Sciatic nerve (tissue), 2 donors: ENCODE data around the gene AGPAT2. TPM values are rescaled to one million over a fixed set of nuclear protein-coding genes. Genes with fewer than 3 reads are reported as not detected.

Experiments used
- ATAC-seq: fragments of 200-7000 bp; cut with Tn5 transposase; one replicate; pipeline ENCODE4 v1.9.1; 2020; ENCODE audit warnings: mild to moderate bottlenecking, moderate library complexity
- DNase-seq: peaks from one replicate; pipeline ENCODE4 v3.0.0-alpha.2; 2020; ENCODE audit warnings: low spot score
- intact Hi-C: fragments of 100-400 bp; cut with DNase I; formaldehyde crosslinking; loops from one replicate; pipeline ENCODE4 v1.14.2; 2022
- total RNA-seq: library from RNA; stranded (reverse); fragmentation: NEBNext Ultra II Directional; extraction: Animal tissue kit (Norgen Biotek cat#: 25700); gene quantifications from one replicate; pipeline ENCODE4 v1.2.1, GENCODE V29; 2021
- donor health status: DM: no; HTN: no; CAD: no.
- donor health status: DM: no; HTN: no; CAD: no.

Gene AGPAT2
- total RNA-seq, 1 donor from 2014 or later = 33.9 TPM

DNA sequence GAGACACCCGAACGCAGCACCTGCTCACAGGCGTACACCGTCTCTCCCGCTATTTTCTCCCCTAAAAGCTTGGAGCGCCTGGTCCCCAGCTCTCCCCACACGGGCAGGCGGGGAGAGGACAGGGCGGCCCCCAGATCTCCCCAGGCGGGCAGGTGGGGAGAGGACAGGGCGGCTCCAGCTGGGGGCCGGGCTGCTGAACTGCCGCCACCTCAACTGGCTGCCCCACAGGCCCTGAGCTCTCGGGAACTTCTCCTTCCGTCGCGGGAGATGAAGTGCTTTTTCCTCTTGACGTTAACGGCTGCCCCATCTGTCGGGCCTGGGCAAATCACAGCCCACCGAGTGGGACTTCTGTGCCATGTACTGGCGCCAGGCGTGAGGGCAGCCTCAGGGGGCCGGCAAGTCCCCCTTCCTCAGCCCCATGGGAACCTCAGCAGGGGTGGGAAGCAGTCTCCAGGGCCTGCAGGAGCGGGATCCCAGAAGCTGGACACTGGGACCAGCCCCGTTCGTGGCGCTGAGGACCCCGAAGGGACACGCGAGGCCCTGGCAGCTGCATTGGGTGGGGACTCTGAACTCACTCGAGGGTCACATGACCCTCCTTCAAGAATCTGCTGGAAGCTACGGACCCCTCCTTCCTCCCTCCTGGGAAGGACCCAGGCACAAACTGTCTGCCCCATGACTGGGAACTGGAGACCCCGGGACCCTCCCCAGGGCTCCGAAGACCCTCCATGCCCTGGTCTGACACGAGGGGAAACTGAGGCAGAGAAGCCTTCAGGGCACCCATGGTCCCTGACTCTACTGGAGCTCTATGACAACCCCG, 30.3 kb downstream of the AGPAT2 start:
- intact Hi-C loops = no loop called here
- ATAC-seq = no peak
- no peak for DNase-seq

DNA sequence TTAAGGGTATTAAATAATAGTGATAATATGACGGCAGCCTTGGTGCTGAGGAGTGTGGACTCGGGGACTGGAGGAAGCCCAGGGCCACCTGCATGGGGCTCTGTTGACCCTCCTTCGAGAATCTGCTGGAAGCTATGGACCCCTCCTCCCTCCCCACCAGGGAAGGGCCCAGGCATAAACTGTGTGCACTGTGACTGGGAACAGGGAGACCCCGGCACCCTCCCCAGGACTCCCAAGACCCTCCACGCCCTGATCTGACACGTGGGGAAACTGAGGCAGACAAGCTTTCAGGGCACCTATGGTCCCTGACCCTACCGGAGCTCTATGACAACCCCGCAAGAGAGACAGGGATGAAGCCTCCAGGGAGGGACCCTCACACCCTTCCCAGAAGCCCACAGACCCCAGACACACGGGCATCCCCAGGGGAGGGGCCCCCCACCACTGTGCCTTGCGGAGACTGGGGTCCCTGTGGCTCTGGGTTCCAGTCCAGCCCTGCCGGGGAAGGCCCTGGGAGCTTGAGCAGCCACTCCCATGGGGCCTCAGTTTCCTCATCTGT, 31.0 kb downstream of the AGPAT2 start:
- intact Hi-C loops = no loop called here
- DNase-seq = no peak
- ATAC-seq = peak; percentile 20

DNA sequence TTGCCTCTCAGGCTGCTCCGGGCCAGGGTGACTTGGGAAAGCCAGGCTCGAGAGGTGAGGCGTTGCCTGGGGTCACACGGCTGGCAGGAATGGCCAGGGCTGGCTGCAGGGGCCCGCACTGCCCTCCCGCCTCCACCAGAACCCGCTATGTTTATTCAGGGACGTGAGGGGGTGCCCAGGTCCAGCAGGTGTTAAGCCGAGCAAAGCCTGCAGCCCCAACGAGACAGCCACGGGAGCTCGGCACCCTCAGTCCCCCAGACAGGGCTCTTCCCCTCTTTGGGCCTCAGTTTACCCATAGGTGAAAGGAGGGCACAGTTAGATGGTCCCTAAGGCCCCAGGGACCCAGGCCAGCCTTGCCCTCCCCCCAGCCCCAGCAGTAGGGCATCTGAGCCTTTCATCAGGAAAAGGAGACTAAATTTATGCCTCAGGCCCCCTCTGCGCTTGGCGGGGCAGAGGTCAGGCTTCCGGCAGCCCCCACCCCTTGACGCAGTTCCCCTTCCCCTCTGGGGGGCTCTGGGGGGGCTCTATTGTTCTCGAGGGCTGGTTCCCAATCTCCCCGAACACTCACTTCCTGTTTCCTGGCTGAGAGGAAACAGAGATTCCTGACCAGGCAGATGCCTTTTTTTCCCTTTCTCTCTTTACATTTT, 31.6 kb downstream of the AGPAT2 start:
- no peak for DNase-seq
- intact Hi-C loops = no loop called here
- peak; percentile 68 for ATAC-seq

DNA sequence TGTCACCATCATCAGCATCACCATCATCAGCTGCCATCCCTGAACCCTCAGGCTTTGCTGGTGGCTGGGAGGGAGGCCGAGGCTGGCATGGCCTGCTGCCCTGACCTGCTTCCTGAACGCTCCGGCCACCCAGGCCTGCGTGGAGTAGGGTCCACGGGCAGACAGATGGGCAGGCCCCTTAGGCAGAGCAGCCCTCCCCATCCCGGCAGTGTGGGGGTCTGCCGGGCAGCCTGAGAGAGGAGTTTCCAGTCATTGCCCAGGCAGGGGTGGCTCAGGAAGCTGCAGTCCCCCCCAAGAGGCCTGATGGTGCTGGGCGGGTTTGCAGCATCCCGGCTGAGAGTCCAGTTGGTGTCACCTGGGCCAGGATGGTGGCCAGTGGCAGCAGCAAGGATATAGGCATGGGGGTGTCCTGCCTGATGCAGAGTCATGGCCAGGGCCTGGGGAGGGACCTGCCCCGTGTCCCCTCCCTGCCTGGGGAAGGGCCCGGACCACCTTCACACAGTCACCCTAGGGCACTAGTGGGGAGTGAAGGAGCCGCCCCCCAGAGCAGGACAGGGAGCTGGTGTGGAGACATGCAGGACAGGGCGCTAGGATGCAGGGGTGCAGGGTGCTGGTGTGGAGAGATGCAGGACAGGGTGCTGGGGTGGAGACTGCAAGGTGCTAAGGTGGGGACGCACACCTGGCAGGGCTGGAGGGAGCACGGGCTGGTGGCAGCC, 32.3 kb downstream of the AGPAT2 start:
- DNase-seq (no peak), ATAC-seq (peak; percentile 2)
- intact Hi-C loops = no loop called here

DNA sequence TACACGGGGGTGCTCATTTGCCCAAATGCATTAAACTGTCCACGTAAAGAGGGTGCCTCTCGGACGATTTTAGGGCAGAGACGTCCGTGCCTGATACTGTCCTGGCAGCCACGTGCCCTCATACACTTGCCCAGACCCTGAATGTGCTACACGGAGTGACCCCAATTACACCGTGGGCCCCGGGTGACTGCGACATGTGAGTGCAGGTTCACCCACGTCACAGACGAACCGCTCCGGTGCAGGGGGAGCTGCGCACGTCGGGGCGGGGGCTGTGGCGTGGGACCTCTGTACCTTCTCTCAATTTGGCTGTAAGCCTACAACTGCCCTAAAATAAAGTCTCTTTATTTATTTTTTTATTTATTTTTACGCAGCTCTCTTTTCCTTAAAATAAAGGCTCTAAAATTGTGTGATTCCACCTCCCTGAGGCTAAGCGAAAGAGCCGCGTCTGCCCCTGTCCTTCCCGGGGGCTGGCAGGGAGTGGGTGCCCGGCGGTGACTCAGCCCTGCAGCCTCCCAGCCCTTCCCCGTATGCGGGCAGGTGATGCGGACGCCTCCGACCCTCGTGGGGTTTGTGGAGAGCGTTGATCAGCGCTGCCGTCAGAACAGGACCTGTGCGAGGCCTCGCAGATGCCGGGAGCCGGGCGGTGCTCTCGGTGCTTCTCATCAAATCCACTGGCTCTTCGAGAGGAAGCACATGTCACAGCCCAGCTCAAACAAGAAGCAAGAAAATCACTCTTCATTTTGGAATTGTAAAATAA, 33.8 kb downstream of the AGPAT2 start:
- intact Hi-C loops = no loop called here
- DNase-seq = no peak
- no peak for ATAC-seq

DNA sequence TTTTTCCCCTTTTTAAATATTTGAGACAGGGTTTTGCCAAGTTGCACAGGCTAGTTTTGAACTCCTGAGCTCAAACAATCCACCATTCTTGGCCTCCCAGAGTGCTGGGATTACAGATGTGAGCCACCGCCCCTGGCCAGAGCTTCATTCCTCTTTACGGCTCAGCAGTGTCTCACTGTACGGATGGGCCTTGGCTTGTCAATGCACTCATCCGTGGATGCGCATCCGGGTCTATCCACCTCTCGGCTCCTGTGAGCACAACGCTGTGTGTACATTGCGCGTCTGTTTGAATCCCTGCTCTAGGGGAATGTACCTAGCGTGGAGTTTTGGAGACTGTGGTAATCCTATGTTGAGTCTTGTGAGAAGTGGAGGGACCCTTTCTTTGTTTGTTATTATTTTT, 35.4 kb downstream of the AGPAT2 start:
- ATAC-seq = no peak
- intact Hi-C loops = no loop called here
- no peak for DNase-seq

DNA sequence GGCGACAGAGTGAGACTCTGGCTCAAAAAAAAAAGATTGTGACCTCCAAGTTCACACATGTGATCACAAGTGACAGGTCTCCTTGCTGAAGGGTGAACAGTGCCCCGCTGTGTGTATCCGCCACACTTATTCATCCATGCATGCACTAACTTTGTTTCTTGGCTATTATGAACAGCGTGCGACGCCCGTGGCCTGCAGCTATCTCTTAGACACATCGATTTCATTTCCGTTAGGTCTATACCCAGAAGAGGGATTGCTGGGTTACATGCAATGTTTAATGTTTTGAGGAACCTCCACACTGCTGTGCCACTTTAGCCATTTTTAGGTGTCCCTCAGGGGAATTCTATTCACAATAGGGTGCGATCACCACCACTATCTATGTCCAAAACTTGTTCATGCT, 36.6 kb downstream of the AGPAT2 start:
- intact Hi-C loops = no loop called here

DNA sequence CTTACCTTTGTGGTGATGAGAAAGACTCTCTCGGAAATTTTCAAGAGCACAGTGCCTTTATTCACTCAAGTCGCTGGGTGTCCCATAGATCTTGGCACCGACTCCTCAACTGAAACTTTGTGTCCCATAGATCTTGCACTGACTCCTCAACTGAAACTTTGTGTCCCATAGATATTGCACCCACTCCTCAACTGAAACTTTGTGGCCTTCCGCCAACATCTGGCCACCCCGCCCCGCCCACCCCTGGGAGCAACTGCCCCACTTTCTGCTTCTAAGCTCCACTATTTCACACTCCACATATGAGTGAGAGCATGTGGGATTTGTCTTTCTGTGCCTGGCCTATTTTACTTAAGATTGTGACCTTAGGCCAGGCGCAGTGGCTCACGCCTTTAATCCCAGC, 37.2 kb downstream of the AGPAT2 start:
- ATAC-seq = no peak
- DNase-seq = no peak
- intact Hi-C loops = no loop called here

More for the DNA sequence above, 36.6 kb downstream of the AGPAT2 start:
- ATAC-seq (no peak), DNase-seq (no peak)

DNA sequence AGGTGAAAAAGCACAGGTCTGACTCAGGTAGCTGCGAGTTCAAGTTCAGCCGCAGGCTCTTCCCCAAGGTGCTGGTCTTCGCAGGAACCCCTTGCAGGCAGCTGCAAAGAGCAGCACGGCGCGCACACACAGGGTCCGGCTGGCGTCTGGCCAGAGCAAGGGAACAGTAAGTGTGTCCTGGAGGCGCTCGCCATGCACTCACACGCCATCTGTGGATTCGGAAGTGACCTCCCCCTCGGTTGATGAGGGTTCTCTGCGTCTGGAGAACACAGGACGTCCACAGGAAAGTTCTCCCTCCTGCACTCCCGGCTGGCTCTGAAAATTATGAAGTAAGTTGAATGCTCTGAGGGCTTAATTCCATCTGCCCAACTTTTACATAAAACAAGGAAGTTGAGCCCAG, 38.5 kb downstream of the AGPAT2 start:
- no peak for DNase-seq
- peak; percentile 4 for ATAC-seq
- intact Hi-C loops = no loop called here

DNA sequence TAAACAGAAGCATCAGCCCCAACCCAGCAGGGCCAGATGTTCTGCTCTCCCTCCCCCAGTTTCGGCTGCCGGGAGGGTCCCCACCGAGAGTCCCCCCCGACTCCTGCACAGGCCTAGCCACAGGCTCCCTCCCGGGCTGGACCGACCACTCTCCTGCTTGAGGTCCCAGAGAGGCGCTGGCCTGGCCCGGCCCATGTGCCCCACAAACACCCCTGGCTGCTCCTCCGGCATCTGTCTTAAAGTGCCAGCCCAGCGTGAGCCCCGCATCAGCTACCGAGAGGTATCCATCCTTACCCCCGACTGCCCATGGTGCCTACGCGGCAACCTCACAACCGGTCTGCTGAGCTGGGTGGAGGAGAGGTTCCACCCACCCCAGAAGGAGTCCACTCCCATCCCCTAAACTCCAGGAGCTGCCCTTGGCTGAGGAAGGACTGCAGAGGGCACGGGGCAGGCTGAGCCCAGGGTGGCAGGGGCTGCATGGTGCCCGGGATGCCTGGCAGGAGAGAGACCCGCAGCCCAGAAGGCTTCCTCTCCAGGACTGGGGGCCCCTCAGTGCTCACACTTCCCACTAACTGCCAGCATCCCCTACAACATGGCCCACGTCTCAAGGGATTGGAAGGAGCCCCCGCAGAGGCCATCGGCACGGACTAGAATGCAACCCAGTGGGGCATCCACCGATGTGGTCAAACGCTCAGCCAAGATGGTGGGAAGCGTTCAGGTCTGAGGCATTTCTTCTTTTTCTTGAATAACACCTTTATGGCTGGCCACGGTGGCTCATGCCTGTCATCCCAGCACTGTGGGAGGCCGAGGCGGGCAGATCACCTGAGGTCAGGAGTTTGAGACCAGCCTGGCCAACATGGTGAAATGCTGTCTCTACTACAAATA, 40.2 kb downstream of the AGPAT2 start:
- ATAC-seq (no peak), DNase-seq (no peak)
- intact Hi-C loops = no loop called here

DNA sequence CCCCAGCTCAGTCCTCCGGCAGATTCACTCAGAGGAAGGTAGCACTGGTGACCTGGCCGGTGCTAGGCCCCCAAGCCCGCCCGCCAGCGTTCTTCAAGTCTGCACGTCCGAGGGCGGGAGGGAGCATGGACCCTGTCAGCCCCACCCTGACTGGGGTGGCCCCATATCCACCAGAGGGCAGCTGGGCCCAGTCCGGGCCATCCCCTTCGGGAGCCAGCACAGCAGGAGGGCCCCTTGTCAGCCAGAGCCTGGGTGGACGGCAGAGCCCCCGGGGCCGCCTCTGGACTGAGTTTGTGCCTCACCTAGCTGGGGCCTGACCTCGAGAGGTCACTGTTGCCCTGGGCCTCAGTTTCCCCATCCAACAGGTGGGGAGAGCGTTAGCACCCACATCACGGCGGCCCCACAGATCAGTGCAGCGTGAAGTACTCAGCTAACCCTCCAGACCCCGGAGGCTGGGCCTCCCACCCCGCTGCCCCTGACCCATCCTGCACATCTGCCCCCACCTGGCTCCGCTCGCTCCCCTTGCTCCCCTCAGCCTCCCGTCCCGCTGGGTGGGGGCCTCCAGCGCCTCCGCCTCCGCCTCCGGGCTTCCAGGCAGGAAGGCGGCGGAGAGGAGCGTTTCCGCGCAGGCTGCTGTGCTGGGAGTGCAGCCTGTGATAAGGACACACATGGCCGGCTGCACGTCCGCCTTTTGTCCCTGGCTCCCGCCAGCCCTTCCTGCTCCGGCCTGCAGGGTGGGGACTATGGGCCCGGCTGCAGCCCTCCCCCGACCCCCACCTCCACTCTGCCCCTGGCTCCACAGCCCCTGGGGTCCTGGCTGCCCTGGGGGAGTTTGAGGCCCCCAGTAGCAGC, 41.1 kb downstream of the AGPAT2 start:
- DNase-seq = no peak

DNA sequence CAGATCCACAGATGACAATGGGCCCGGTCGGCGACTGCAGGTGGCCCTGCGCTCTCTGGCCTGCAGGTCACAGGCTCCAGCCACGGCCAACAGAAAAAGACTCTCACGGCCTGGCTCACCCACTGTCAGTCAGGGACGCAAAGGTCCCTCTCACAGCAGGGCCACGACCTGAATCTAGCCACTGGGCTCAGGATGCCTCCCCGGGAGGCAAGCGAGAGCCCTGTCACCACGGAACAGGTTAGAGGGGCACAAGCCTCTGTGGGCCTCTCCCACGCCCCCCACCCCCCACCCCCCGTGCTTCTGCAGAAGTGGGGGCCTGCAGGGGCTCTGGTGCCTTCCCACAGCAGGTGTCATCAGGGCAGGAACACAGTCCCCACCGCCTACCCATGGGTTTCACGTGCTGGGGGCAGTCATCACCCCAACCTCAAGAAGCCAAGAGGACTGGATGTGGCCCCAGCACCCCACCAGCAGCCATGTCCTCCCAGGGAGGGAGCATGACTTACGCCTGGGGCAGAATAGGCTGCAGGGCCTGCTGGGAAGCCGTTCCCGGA, 41.8 kb downstream of the AGPAT2 start:
- intact Hi-C loops = no loop called here
- DNase-seq (no peak), ATAC-seq (peak; percentile 4)

More for the DNA sequence above, 41.1 kb downstream of the AGPAT2 start:
- intact Hi-C loops = no loop called here
- ATAC-seq = peak; percentile 24

DNA sequence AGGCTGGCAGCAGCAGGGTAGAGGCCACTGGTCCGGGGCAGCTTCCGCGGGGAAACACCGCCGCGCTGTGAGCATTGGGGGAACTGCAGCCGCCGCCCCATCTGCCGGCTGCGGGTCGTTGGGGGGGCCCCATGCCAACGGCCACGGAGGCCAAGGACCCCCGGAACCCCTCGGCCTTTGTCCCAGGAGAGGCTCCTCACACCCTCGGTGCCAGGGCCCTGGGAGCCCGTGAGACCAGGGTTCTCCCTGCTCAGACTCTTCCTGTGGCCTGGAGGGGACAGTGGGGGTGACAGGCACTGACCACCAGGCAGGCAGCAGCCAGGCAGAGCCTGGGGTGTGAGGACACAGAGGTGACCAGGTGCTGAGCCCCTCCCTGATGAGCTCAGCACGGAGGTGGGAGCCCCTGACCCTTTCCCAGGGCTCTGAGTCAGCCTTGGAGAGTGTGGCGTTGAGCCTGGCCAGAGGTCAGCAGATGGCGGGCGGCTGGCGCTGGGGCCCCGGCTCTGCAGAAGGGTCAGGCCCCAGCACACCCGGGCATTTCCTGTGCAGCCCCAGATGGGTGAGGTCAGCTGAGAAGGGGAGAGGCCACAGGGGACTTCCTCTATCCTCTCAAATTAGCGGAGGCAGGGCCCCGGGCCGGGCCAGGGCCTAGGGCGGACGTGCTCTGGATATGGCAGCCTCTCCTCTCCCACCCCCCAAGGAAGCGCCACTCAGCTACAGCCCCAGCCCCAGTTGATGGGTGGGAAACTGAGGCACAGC, 42.5 kb downstream of the AGPAT2 start:
- DNase-seq = peak; percentile 86
- intact Hi-C loops = no loop called here
- ATAC-seq = peak; percentile 85

DNA sequence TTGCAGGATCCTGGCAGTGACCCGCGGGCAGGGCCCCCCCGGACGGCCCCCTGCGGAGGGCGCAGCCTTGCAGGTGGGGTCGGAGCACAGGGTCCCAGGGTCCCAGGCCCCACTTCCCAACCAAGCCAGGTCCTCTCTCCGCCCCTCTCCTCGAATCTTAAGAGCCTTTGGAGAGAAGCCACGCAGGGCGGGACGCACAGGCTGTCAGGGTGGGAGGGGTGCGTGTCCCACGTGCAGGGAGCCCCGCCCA, 43.0 kb downstream of the AGPAT2 start:
- no peak for DNase-seq

DNA sequence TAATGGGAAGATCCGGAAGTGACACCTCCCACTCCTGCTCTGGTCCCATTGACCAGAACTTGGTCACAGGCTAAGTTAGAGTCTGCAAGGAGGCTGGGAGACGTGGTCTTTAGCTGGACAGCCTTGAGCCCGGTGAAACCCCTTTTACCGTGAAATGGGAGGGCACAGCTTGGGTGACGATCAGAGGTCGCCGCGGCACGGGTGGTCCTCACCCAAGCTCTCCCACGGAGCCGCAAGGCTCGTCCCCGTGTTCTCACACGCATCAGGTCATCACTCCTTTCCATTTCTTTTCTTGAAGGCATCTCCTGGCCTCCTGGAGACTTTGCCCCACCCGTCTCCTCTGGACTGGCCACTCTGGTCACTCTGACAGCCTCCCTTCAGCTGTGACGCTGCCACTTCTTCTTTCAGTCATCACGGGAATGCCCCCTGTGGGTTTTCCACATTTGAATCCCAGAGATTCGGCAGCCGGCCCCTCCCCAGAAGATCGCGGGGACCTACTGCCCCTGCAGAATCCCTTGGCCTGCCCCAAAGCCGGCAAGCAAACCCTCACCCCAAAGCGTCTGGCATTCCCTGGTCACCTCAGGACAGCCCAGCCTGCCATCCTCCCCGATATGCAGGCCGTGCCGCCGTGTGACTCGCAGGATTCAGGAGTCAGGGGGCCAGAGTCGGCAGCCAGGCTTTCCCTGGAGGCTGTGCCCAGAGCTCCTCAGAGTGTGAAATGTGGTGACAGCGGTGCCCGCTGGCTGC, 43.5 kb downstream of the AGPAT2 start:
- no peak for ATAC-seq
- DNase-seq = no peak

More for the DNA sequence above, 43.0 kb downstream of the AGPAT2 start:
- no peak for ATAC-seq
- intact Hi-C loops = no loop called here

DNA sequence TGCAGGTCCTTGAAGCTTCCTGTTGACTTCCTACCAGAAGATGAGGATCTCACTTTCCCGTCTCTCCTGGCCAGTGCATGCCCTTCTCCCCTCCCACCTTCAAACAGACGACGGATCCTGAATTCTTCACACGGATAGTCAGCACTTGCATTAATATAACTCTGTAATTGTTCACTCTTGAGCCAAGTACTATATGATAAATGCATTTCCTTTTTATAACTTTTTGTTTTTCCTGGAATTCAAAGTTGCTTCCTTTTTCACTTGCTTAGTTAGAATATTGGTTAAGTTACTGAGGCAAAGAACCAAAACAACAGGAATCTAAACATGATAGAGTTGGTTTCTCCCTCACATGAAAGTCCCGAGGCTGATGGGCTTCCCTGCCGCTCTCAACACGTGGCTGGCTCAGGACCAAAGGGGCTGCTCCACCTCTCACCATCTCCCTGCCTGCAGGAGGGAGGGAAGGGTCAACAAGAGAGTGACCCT, 44.8 kb downstream of the AGPAT2 start:
- DNase-seq (no peak), ATAC-seq (no peak)
- intact Hi-C loops = no loop called here

More for the DNA sequence above, 43.5 kb downstream of the AGPAT2 start:
- intact Hi-C loops = no loop called here
